Gastrocnemius medialis (tissue), 4 donors: ENCODE data around the gene NPR2. TPM values are rescaled to one million over a fixed set of nuclear protein-coding genes. Genes with fewer than 3 reads are reported as not detected.

Experiments
- ATAC-seq, 2 donors: fragments of 150-250 bp; one replicate each; pipeline ENCODE4 v1.9.1; 2016
- DNase-seq, 2 donors: peaks; one replicate each; pipeline ENCODE4 v3.0.0-alpha.2; 2019
- H3K27ac ChIP-seq, 4 donors: fragments of 200-600 bp; sonication (generic); 1 replicate in 1 of 4; 2 replicates in 3 of 4; pipeline ENCODE4 v1.5.1; 2016 to 2018; ENCODE audit warnings: mild to moderate bottlenecking in 2 of 4, moderate library complexity in 1 of 4
- H3K27me3 ChIP-seq, 3 donors: fragments of 200-600 bp; sonication (generic) in 2 of 3; 1 replicate in 1 of 3; 2 replicates in 2 of 3; pipeline versions ENCODE4 v1.5.1 to v1.6.0; 2016 to 2019; ENCODE audit warnings: mild to moderate bottlenecking in 1 of 3, moderate library complexity in 1 of 3
- H3K36me3 ChIP-seq, 2 donors: fragments of 200-600 bp; sonication (generic) in 1 of 2; one replicate each; pipeline ENCODE4 v1.5.1; 2017 to 2018
- H3K4me1 ChIP-seq, 2 donors: fragments of 200-600 bp; sonication (generic) in 1 of 2; one replicate each; pipeline ENCODE4 v1.5.1; 2016 to 2017; ENCODE audit warnings: mild to moderate bottlenecking in 2 of 2
- H3K4me3 ChIP-seq, 4 donors: fragments of 200-600 bp; sonication (generic) in 3 of 4; 1 replicate in 1 of 4; 2 replicates in 3 of 4; pipeline ENCODE4 v1.5.1; 2016 to 2019; ENCODE audit warnings: mild to moderate bottlenecking in 2 of 4
- H3K9me3 ChIP-seq, 3 donors: fragments of 200-600 bp; sonication (generic) in 2 of 3; 1 replicate in 1 of 3; 2 replicates in 2 of 3; pipeline ENCODE4 v1.5.1; 2016 to 2019
- POLR2A ChIP-seq, 2 donors: fragments of 450-650 bp; IDR thresholded peaks; one replicate each; pipeline ENCODE4 v1.6.1; 2017; ENCODE audit warnings: antibody characterized with exemption in 2 of 2, mild to moderate bottlenecking in 2 of 2, moderate library complexity in 2 of 2
- in situ Hi-C, 4 donors: fragments of 200-750 bp; cut with MboI; loops; one replicate each; pipeline versions ENCODE4 v1.15.0 to v1.8.0; 2017; ENCODE audit warnings: low sequenced_read_pairs in 4 of 4
- intact Hi-C: fragments of 100-400 bp; cut with DNase I; formaldehyde crosslinking; loops from one replicate; pipeline ENCODE4 v1.15.1; 2023; ENCODE audit warnings: low total_unique reads
- total RNA-seq, 4 donors: library from RNA; depleted of rRNA; stranded (reverse); fragments of >200 nt; gene quantifications; one replicate each; pipeline versions ENCODE4 v1.1.0 to v1.2.3, GENCODE V29; 2016
- TF ChIP-seq, protein P1 (sequence below), 5 experiments: fragments of 450-650 bp in 3 of 5; fragments of 200-600 bp in 2 of 5; sonication (generic) in 2 of 5; IDR thresholded peaks in 4 of 5; conservative IDR thresholded peaks in 1 of 5; 1 replicate in 4 of 5; 2 replicates in 1 of 5; pipeline ENCODE4 v1.5.1; 2016 to 2019; ENCODE audit warnings: antibody characterized with exemption in 5 of 5, mild to moderate bottlenecking in 3 of 5, moderate library complexity in 3 of 5

NPR2 gene
- total RNA-seq, 4 donors from 2014 or later, result 12.3 to 19.2 (median 16.3) TPM

DNA sequence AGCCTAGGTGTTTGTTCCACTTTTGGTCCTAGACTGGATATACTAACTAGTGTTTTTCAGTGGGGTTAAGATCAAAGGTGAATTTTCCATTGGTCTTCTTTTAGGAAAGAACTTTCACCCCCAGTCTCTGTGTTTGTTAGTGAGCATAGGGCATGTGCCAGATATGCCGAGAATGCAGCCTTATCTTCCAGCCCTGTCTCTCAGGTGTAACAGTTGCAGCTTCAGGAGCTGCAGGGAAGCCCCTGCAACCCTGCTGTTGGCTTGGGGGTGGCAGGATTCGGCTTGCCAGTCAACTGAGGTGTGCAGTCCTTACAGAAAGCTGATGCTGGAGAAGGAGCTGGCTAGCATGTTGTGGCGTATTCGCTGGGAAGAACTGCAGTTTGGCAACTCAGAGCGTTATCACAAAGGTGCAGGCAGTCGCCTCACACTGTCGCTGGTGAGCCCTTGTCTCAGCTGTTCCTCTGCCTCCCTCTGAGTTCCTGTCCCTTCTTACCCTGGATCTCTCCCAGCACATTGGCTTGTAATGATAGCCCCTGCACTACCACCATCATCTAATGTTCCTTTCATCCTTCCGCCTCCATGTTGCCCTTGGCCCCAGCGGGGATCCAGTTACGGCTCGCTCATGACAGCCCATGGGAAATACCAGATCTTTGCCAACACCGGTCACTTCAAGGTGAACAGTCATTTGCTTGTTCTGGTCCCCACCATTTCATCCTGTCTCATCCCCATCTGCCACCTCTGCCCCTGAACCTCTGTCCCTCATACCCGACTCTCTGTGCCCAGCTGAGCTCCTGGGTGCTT lies 10.1 kb downstream of the NPR2 start:
- Histone ChIP-seq H3K4me1 (peaks cover 0 to 5% of the 10 kb centered on the region in 2 donors), H3K36me3 (peaks cover 0 to 32% of the 10 kb centered on the region in 2 donors), H3K27me3 (no peaks in the 10 kb centered on the region), H3K27ac (peak overlapping the region in 1 of 4 donors; percentile 18), H3K9me3 (no peaks in the 10 kb centered on the region), H3K4me3 (no peak overlapping the region)
- TF ChIP-seq POLR2A (IDR thresholded peaks at IDR 0.05), result no peak
- TF ChIP-seq, protein P1, sequence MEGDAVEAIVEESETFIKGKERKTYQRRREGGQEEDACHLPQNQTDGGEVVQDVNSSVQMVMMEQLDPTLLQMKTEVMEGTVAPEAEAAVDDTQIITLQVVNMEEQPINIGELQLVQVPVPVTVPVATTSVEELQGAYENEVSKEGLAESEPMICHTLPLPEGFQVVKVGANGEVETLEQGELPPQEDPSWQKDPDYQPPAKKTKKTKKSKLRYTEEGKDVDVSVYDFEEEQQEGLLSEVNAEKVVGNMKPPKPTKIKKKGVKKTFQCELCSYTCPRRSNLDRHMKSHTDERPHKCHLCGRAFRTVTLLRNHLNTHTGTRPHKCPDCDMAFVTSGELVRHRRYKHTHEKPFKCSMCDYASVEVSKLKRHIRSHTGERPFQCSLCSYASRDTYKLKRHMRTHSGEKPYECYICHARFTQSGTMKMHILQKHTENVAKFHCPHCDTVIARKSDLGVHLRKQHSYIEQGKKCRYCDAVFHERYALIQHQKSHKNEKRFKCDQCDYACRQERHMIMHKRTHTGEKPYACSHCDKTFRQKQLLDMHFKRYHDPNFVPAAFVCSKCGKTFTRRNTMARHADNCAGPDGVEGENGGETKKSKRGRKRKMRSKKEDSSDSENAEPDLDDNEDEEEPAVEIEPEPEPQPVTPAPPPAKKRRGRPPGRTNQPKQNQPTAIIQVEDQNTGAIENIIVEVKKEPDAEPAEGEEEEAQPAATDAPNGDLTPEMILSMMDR (IDR thresholded peaks at IDR 0.05 in 4 of 5, conservative IDR thresholded peaks at IDR 0.05 in 1 of 5), result no peak
- in situ Hi-C loops, result no loop called here
- DNase-seq, result no peak
- intact Hi-C loops, result no loop called here
- ATAC-seq, result peak; percentile 41 to 47

DNA sequence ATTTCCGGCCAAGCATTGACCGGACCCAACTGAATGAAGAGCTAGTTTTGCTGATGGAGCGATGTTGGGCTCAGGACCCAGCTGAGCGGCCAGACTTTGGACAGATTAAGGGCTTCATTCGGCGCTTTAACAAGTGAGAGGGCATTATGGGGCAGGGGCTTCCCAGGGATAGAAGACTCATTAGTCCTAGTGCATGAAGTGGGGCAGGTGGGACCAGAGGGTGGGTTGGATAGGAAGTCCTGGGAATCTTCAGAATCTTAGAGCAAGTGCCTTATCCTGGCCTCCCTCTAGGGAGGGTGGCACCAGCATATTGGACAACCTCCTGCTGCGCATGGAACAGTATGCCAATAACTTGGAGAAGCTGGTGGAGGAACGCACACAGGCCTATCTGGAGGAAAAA lies 14.7 kb downstream of the NPR2 start:
- H3K36me3 ChIP-seq, result peaks cover 0 to 52% of the 10 kb centered on the region in 2 donors
- no peaks in the 10 kb centered on the region for H3K27me3 ChIP-seq
- in situ Hi-C loops (no loop called here), intact Hi-C loops (no loop called here)
- no peak for DNase-seq
- no peaks in the 10 kb centered on the region for H3K9me3 ChIP-seq
- no peak for ATAC-seq
- H3K4me1 ChIP-seq, result peaks cover 4 to 7% of the 10 kb centered on the region in 2 donors
- TF ChIP-seq, protein P1 (IDR thresholded peaks at IDR 0.05 in 4 of 5, conservative IDR thresholded peaks at IDR 0.05 in 1 of 5), result no peak
- TF ChIP-seq POLR2A (IDR thresholded peaks at IDR 0.05), result no peak
- no peak overlapping the region for H3K27ac ChIP-seq
- no peak overlapping the region for H3K4me3 ChIP-seq

DNA sequence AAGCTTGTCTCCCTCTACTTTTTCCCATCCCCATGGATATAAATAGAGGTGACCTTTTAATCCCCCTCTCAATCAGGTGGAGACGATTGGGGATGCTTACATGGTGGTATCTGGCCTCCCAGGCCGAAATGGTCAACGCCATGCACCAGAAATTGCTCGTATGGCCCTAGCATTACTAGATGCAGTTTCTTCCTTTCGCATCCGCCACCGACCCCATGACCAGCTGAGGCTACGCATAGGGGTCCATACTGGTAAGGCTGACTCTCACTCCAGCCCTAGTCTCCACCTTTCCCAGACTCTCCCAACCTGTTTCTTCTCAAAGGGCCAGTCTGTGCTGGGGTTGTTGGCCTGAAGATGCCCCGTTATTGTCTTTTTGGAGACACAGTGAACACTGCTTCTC lies 17.0 kb downstream of the NPR2 start:
- no peaks in the 10 kb centered on the region for H3K9me3 ChIP-seq
- no peak overlapping the region for H3K27ac ChIP-seq
- no peak overlapping the region for H3K4me3 ChIP-seq
- TF ChIP-seq, protein P1 (IDR thresholded peaks at IDR 0.05 in 4 of 5, conservative IDR thresholded peaks at IDR 0.05 in 1 of 5), result no peak
- no peak for TF ChIP-seq POLR2A (IDR thresholded peaks at IDR 0.05)
- no peak for DNase-seq
- peaks cover 0 to 46% of the 10 kb centered on the region in 2 donors for H3K36me3 ChIP-seq
- peaks cover 20 to 23% of the 10 kb centered on the region in 2 donors for H3K4me1 ChIP-seq
- intact Hi-C loops (no loop called here), in situ Hi-C loops (no loop called here)
- ATAC-seq, result no peak
- H3K27me3 ChIP-seq, result no peaks in the 10 kb centered on the region

DNA sequence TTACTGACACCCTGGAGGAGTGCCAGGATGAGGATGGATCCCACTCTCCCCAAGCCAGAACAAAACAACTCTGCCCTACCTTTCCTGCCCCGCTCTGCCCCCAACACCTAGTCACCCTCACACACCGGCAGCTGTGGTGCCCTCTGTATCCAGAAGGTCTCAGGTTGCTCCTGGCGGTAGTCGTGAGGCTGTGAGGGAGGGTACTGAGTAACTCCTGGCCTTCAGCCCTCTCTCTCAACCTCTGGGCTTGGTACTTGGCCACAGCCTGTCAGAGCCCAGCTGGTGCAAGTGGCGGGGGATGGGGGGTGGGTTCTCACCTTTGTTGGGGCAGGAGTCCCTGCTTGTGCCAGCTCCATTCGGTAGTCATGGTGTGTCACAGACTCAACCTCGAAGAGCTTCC lies 18.7 kb downstream of the NPR2 start:
- Histone ChIP-seq H3K4me1 (peaks cover 30 to 34% of the 10 kb centered on the region in 2 donors), H3K27ac (no peak overlapping the region), H3K9me3 (no peaks in the 10 kb centered on the region), H3K36me3 (peaks cover 0 to 43% of the 10 kb centered on the region in 2 donors), H3K27me3 (no peaks in the 10 kb centered on the region), H3K4me3 (no peak overlapping the region)
- intact Hi-C loops, result loop anchor here (5.0 to 10.0 kb wide), 4 partner anchors 153 to 815 kb away; partner anchors contain the start of genes ATOSB, CCDC107 and RMRP
- in situ Hi-C loops, result no loop called here
- DNase-seq (no peak), ATAC-seq (no peak)
- TF ChIP-seq POLR2A (IDR thresholded peaks at IDR 0.05), result no peak
- TF ChIP-seq, protein P1 (IDR thresholded peaks at IDR 0.05 in 4 of 5, conservative IDR thresholded peaks at IDR 0.05 in 1 of 5), result no peak
